Activated T-helper 9 cell treated with anti-CD3 and anti-CD28 coated beads, Interleukin-2, amount 50 U/mL, for 16 hours (primary cell): ENCODE results near the gene ZNF441.
"Not testable (repeated sequence)": the region's sequence is repeated elsewhere in the genome, so short reads cannot be mapped to it uniquely, and the experiment has no call there.

Experiments used
- DNase-seq: peaks from one replicate; pipeline ENCODE4 v3.0.0-alpha.2; 2020; ENCODE audit warnings: low read depth

Gene ZNF441

DNA sequence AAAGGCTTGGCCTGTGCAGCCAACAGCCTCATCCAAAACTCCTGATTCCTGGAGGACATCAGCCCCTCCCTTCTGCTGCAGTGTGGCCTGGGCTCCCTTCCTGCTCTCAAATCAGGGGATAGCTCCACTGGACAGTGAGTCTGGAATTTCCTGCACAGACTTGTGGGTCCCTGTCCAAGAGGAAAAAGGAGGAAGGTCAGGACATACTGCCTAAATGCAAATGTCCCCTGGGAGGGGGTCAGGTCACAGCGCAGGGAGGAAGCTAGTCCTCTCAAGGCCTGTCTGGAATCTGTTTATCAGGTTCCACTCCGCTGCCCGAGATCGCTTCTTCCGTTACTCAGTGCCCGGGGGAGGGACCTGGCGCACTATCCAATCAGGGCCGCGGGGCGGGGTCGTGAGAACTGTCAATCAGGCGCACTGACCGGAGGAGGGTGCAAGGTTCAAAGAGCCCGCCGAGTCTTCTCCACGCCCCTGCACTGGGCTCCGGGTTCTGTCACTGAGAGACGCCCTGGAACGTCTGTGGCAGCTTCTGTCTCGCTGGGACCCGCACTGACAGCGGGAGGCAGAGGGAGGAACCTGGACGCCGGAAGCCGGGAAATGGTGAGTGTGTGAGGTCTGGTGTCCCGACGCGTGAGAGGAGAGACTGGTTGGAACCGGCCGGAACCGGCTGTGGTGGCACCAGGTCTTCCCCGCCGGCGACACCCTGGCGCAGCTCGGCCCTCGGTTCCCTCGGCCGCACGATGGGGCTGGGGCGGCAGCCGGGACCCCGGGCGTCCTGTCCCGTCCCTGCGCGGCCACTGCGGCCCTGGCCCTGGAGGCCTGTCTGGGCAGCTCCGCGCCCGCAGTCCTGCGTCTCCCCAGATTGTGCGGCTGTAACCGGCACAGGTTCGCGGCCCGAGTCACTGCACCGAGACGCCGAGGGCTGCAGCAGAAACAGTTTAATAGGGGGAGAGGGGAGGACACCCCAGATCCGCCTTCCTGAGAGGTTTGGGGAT is at the start of gene ZNF441:
Gene ZNF441, plus strand, starts transcription at position 404 of the 995 bp plus-strand sequence. Its CDS starts 194 bp downstream, at position 598.
- peak; percentile 83 for DNase-seq

DNA sequence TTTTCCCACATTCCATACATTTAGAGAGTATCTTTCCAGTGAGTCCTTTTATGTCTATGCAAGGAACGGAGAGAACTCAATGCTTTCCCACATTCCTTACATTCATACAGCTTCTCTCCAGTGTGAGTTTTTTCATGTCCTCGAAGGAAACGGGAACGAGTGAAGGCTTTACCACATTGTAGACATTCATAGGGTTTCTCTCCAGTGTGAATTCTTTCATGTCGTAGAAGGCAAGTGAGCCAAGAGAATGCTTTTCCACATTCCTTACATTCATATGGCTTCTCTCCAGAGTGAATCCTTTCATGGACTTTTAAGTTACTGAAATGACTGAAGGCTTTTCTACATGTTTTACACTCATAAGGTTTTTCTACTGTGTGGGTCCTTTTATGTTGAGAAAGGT is 45.1 kb upstream of the ZNF441 start:
- no peak for DNase-seq

DNA sequence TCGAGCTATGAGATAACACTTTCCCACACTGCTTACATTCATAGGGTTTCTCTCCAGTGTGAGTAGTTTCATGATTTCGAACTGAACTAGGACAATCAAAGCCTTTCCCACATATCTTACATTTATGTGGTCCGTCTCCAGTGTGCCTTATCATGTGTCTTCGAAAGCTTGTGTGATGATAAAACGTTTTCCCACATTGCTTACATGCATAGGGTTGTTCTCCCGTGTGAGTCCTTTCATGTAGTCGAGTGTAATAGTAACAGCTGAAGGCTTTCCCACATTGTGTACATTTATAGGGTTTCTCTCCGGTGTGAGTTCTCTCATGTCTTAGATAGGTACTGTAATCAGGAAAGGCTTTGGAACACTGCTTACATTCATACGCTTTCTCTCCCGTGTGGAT is 44.4 kb upstream of the ZNF441 start:
- DNase-seq, result no peak

DNA sequence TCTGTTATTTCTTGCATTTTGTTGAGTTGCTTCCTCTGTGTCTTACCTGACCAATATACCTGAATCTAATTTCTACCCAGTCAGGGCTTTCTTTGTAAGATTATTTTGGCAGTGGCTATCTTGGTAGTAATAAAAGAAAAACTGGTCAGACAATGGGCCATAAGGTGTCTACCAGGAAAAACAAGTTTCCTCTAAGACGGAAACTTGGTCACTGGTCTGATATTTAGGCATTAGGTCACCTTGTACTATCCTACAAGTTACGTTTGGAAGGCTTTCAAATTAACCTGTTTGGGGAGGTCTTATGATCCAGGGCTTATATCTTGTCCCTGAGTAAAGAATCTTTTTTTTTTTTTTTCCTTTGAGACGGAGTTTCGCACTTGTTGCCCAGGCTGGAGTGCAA is 37.2 kb upstream of the ZNF441 start:
- no peak for DNase-seq

DNA sequence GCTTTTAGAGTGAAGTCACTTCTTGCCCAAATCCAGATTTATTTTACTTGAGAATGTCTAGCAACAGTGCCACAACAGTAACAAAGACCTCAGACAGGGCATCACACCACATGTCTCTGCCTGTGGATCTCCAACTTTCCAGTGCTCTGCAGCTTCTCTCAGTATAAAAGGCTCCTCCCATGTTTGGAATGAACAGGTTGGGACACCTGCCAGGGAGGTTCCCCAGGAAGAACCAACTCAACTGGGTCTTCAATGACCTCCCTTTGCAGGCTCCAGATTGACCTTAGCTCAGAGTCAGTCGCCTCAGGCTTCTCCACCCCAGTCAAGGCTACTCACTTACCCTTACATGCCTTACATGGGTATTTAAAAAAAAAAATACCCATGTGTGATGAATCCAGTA is 31.4 kb upstream of the ZNF441 start:
- no peak for DNase-seq

DNA sequence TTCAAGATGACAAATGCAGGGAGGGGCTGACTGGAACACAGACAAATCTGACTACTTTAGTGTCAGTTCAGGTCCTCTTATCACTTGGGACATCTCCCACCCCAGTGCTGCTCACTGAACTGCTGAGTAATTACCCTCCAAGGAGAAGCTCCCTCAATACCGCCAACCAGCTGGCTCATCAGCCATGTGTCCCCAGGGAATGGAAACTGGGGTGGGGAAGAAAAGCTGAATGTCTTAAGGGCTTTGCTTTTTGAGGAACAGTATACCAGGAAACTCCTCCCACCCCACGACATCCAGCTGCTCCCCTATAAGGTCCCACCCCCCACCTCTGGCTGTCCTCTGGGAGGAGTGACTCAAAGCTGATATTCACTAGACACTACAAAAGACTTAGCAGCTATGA is 30.1 kb upstream of the ZNF441 start:
- DNase-seq, result no peak

DNA sequence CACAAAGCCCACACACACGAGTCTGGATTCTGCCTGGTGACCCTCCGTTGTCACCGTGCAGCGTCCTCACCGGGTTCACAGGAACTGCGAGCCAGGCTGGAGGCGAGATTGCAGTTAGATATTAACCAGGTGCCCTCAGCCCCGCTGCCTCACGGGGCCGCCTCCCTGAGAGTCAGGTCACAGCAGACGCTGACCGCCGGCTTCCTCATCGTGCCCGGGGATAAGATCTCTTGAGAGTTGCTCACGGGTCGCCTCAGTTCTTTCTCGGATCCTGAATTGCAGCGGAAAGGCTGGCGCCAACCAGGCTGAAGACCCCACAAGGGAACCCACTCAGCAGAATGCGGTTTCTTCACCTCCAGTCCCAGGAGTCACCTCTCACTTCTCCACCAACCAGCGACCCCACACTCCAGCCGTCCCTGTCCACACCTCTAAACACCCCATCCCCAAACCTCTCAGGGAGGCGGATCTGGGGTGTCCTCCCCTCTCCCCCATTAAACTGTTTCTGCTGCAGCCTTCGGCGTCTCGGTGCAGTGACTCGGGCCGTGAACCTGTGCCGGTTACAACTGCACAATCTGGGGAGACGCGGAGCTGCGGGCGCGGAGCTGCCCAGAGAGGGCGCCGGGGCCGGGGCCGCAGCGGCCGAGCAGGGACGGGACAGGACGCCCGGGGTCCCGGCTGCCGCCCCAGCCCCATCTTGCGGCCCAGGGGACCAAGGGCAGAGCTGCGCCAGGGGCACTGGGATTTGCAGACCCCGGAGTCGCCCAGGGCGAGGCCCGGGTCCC is 28.6 kb upstream of the ZNF441 start:
- peak; percentile 10 for DNase-seq

DNA sequence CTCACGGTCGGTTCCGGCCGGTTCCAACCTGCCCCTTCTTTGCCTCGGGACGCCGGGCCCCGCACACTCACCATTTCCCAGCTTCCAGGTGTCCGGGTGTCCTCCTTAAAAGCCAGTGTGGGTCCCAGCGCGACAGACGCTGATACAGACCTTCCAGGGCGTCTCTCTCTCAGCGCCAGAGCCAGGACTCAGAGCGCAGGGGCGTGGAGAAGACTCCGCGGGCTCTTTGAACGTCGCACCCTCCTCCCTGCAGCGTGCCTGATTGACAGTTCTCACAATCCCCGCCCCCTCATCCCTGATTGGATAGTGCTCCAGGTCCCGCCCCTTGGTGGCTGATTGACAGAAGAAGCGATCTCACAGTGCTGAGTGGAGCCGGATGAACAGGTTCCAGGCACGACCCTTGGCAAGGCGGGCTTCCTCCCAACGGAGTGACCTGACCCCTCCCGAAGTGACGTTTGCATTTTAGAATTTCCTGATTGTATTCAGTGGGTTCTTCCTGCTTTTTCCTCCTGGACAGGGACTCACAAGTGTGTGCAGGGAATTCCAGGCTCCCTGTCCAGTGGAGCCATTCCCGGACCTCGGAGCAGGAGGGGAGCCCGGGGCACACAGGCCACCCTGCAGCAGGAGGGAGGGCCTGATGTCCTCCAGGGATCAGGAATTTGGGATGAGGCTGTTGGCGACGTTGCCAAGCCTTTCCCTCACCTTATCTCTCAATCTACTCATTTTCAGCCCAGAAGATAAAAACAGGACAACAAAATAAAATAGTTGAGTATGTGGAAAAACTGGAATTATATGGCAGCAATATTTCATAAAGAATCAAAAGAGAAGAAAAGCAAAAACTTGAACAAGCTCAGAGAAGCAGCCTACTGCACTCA is 27.8 kb upstream of the ZNF441 start, which contains the start of gene ZNF823:
Gene ZNF823, minus strand, starts transcription at position 201 of the 875 bp plus-strand sequence. Its CDS starts 127 bp downstream, at position 74.
- peak; percentile 89 for DNase-seq

DNA sequence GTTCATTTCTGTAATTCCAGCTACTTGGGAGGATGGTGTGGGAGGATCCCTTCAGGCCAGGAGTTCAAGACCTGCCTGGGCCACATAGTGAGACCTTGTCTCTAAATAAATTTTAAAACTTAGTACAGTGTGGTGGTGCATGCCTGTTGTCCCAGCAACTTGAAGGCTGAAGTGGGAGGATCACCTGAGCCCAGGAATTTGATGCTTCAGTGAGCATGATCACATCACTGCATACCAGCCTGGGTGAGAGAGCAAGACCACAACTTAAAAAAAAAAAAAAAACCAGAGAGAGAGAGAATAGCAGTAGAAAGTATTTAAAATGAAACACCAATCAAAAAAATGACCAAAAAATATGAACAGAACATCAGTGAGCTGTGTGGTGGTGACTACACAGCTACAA is 20.9 kb upstream of the ZNF441 start:
- no peak for DNase-seq

DNA sequence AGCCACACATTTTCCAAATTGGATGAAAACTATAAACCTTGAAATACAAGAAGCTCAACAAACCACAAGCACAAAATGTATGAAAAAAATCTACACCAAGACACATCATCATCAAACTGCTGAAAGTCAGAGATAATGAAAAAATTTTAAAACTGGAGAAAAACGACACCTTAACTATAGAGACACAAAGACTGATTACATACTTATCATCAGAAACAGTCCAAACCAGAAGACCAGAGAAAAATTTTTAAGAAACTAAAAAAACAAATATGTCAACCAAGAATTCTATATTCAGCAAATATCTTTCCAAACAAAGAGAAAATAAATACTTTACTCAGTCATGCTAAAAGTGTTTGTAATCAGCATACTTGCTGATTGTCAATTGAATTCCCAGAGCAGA is 19.5 kb upstream of the ZNF441 start:
- no peak for DNase-seq

DNA sequence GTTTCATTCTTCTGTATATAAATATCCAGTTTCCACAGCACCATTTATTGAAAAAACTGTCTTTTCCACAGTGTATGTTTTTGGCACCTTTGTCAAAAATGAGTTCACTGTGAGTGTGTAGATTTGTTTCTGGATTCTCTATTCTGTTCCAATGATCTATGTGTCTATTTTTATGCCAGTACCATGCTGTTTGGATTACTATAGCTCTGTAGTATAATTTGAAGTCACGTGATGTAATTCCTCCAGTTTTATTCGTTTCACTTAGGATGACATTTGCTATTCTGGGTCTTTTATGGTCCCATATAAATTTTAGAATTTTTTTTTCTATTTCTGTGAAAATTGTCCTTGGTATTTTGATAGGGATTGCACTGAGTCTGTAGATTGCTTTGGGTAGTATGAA is 17.0 kb upstream of the ZNF441 start:
- DNase-seq, result no peak

DNA sequence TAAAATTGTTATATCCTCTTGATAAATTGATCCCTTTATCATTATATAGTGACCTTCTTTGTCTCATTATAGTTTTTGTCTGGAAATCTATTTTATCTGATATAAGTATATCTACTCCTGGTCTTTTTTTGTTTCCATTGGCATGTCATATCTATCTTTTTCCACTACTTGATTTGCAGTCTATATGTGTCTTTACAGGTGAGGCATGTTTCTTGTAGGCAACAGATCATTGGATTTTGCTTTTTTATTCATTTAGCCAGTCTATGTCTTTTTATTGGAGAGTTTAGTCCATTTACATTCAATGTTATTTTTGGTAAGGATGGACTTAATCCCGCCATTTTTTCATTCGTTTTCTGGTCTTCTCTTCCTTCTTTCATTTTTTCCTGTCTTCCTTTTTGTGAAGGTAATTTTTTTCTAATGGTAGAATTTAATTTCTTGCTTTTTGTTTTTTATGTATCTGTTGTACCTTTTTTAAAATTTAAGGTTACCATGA is 14.5 kb upstream of the ZNF441 start:
- DNase-seq, result no peak

DNA sequence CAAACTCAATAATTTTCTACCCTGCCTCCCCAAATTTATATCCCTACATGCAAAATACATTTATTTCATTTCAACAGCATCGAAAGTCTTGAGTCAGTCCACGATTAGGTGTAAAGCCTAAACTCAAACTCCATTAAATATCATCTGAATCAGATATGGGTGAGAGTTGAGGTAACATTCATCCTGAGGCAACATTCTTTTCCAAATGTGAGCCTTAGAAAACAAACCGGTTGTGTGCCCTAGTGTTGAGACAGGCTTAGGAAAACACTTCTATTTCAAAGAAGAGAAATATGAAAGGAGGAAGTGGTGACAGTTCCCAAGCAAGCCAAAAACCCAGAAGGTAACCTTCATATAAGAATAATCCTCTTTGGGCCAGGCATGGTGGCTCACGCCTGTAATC is 12.1 kb upstream of the ZNF441 start:
- DNase-seq, result no peak

DNA sequence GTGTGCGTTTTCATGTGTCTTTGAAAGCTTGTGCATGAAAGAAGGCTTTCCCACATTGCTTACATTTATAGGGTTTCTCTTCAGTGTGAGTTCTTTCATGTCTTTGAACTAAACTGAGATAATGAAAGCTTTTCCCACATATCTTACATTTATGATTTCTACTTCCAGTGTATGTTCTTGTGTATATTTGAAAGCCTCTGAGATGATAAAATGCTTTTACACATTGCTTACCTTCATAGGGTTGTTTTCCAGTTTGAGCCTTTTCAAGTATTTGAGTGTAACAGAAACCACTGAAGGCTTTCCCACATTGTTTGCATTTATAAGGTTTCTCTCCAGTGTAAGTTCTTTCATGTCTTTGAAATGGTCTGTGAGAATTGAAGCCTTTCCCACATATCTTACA is 9.8 kb upstream of the ZNF441 start:
- no peak for DNase-seq

DNA sequence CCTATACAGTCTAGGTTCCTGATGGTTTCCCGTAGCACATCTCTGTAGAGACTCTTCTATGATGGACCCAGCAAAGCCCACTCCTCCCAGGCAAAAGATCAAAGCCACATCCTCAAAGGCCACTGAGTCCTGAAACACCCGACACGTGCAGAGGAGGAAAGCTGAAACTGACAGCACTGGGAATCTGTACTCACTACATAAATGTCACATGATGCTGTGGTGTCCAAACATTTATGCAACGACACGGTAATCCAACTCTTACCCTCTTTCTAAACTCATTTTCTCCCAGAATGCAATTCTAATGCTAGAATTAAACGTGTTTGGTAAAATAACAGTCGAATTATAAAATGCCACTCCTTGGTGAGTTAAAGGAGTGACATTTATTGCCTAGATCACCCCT is 7.0 kb upstream of the ZNF441 start:
- DNase-seq, result no peak

DNA sequence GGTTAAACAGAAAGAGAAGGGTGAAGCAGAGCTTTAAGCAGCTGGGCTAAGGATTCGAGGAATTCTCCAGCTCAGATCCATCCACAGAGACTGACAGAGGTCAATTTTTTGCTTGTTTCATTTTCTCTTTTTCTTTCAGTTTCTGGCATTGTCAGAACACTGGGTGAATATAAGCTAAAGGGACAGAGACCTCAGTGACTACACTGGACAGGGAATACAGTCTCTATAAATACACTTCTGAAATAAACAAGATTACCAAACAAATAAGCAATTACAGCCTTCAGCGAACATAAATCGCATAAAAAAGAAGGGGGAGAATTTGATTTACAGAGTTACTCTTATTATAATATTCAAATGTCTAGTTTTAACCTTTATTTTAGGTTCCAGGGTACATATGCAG is 3.7 kb upstream of the ZNF441 start:
- DNase-seq, result no peak

DNA sequence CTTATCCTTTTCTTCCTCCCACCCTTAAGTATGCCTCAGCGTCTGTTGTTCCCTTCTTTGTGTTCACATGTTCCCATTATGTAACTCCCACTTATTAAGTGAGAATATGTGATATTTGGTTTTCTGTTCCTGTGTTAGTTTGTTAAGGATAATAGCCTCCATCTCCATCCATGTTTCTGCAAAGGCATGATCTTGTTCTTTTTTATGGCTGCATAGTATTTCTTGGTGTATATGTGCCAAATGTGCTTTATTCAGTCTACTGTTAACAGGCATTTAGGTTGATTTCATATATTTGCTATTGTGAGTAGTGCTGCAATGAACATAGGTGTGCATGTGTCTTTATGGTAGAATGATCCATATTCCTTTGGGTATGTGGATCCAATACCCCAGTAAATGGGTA is 3.2 kb upstream of the ZNF441 start:
- no peak for DNase-seq

DNA sequence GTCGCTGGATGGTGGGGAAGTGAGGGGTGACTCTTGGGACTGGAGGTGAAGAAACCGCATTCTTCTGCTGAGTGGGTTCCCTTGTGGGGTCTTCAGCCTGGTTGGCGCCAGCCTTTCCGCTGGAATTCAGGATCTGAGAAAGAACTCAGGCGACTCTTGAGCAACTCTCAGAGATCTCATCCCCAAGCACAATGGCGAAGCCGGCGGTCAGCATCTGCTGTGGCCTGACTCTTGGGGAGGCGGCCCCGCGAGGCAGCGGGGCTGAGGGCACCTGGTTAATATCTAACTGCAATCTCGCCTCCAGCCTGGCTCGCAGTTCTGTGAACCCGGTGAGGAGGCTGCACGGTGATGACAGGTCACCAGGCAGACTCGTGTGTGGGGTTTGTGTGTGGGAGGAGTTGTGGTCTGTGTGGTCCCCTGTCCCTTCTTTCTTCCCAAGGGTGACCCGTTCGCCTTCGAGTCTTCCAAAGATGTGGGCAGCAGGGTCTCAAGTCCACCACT is 883 bp downstream of the ZNF441 start:
- peak; percentile 1 for DNase-seq

DNA sequence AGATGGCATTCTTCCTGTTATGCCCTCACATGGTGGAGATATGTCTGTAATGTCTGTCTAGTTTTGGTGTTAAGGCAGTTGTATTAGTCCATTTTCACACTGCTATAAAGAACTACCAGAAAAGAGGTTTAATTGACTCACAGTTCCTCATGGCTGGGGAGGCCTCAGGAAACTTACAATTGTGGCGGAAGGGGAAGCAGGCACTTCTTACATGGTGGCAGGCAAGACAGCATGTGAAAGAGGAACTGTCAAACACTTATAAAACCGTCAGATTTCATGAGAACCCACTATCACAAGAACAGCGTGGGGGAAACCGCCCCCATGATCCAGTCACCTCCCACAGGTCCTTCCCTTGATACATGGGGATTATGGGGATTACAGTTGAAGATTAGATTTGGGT is 3.2 kb downstream of the ZNF441 start:
- no peak for DNase-seq

DNA sequence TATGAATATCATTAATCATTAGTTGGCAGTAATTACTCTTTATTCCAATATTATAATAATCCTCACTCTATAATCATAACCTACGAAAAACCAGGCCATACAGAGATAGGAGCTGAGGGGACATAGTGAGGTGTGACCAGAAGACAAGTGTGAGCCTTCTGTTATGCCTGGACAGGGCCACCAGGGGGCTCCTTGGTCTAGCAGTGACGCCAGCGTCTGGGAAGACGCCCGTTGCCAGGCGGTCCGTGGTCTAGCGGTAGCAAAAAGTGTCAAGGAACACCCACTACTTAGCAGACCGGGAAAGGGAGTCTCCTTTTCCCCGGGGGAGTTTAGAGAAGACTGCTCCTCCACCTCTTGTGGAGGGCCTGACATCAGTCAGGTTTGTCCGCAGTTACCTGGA is 4.7 kb downstream of the ZNF441 start:
- DNase-seq, result not testable (repeated sequence)

DNA sequence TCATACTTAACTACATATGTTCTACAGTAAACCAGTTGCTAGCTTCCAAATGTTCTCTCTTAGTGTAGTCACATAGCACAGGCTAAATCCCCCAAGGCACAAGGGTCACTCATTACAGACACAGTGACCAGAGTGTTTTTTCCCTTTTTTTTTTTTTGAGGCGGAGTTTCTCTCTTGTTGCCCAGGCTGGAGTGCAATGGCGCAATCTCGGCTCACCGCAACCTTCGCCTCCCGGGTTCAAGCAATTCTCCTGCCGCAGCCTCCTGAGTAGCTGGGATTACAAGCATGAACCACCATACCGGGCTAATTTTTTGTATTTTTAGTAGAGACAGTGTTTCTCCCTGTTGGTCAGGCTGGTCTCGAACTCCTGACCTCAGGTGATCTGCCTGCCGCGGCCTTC is 9.9 kb downstream of the ZNF441 start:
- DNase-seq, result not testable (repeated sequence)
